ENCODE results near the gene SPDYE1.
A peak's percentile ranks its signal among the peaks of the same experiment; 100 is the strongest.
"Not testable (repeated sequence)": the region's sequence is repeated elsewhere in the genome, so short reads cannot be mapped to it uniquely, and the experiment has no call there.

The SPDYE1 gene, protein sequence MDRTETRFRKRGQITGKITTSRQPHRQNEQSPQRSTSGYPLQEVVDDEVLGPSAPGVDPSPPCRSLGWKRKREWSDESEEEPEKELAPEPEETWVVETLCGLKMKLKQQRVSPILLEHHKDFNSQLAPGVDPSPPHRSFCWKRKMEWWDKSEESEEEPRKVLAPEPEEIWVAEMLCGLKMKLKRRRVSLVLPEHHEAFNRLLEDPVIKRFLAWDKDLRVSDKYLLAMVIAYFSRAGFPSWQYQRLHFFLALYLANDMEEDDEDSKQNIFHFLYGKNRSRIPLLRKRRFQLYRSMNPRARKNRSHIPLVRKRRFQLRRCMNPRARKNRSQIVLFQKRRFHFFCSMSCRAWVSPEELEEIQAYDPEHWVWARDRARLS
- total RNA-seq = 0 to 0.88 (median 0) reads per million in 17 experiments

- DNase-seq = not testable (repeated sequence)
Observed at GRCh38 chr7:43997532-43997931, at the start of gene SPDYE1. TSS of gene SPDYE1 (plus strand) at chr7:43997897. CDS start at chr7:43999950, 2,053 bp downstream.

DNA sequence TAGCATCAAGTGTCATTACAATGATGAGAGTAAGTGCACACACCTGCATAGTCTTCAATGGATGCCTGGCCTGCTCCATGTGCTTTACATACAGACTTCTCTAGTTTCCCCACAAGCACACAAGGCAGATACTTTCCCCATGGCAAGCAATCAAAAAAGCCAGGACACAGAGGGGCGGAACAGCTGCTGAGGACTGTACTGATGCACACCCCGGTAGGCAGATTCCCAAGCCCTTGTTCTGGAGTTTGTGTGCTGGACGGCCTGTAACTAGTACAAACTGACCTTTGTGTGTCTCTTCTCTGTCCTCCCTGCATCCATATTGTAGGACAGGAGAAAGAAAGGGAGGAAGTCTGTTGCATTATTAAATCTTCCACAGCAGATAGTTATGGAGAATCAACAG, 45.7 kb upstream of the SPDYE1 start:
- DNase-seq = no peak

GRCh38 chr7:43953071-43953470, 44.6 kb upstream of the SPDYE1 start:
- DNase-seq = no peak

GRCh38 chr7:43954524-43955228, 43.0 kb upstream of the SPDYE1 start:
- DNase-seq = peak in 2 of 4 experiments; percentile 5 to 15

DNA sequence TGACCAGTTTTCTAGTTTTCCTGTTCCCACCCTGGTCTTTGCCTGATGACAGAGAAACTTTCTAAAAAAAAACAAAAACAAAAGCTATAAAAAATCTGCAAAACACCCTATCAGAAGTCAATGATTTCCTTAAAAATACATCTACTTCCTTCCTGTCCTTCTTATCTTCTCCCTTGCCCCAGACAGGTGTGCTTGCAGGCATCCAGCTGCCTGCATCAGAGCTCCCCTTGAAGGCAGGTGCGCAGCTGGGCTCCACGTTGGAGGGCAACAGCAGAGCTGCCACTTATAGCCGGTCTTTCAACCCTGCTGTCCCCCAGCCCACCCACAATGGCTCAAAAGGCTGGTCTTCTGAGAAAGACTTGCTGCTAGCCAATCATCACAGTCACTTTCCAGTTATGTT, 41.7 kb upstream of the SPDYE1 start:
- no peak for DNase-seq

DNA sequence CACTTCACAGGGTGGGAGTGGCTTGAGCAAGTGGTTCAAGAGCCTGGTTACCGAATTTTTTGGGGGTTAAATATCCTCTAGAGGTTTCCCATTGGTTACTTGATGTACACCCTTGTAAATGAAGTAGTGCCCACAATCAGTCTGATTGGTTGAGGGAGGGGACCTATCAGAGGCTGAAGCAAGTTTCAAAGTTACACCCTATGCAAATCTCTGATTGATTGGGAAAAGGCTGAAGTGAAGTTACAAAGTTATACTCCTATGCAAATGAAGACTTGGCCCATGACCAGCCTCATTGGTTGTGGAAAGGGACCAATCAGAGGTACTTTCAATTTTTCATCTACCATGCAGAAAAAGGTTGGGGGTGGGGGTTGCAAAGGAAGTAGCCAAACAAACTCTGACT, 36.8 kb upstream of the SPDYE1 start:
- DNase-seq = no peak

GRCh38 chr7:43966392-43966791, 31.3 kb upstream of the SPDYE1 start:
- not testable (repeated sequence) for DNase-seq

DNA sequence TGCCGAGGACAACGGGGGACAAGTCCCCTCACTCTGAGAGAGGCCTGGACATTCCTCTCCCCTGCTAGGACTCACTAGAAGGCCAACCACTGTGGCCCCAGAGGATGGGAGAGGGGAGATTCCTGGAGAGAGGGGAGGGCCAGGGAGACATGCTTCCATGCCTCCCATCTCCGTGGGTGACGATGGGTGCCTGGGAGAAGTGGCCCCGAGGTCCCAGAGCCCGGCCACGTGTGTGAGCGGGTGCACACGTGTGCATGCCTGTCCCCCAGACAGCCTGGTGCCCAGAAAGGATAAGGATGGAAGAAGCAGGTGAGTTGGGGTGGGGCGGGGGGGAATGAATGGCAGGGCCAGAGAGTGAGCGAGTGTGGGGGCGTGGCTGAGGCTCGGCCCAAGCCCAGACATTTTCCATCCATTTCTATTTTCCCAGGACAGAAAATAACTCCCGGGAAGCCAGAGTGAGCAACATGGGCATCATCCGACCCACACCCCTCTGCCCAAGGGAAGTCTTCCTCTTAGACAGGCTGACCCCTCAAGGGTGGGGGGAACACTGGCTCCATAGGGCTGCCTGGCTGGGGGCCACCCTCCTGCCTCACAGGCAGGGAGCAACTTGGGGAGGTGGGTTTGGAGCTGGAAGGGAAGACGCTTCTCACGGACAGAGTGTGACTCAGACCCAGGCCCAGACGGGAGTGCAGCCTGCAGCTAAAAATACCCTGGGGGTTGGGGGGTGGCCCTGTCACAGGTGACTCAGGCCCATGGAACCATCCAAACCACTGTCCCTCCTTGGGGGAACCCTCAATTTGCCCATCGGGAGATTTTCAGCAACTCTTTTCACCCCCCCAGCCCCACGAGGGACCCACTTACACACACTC, 29.3 kb upstream of the SPDYE1 start:
- not testable (repeated sequence) for DNase-seq

DNA sequence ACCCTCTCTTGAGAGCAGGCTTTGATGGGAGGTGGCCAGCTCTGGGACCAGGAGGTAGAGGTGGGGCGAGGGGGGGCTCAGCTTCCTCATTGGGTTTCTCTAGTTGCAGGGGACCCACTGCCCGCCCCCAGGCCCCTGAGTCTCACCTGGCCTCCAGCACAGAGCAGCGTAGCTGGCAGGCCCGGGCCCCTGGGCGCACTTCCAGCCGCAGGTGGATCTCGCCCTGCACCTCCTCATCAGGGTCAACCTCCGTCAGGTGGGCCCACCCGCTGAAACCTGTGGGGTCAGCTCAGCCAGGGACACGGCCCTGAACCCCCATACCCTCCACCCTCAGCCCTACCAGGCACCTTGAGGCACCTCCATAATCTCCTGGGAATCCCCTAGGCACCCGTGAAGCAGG, 28.1 kb upstream of the SPDYE1 start:
- not testable (repeated sequence) for DNase-seq

DNA sequence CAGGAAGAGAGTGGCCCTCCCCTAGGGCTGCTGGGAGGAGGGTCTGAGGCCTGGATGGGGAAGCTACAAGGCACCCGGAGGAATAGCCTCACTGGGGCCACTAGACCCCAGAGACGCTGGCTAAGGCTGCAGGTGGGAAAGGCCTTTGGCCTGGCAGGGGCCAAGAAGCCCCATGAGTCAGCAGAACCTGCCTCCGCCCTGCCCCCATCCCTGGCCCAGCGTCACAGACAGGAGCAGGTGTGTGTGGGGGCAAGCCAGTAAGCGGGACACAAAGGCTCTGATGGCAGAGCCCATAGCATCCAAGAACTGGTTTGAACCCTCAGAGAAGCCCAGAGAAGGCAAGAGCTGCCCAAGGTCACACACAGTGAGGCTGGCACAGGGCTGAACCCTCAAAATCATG, 27.0 kb upstream of the SPDYE1 start:
- not testable (repeated sequence) for DNase-seq

- not testable (repeated sequence) for DNase-seq
Observed at GRCh38 chr7:43974033-43974573, 23.6 kb upstream of the SPDYE1 start.

DNA sequence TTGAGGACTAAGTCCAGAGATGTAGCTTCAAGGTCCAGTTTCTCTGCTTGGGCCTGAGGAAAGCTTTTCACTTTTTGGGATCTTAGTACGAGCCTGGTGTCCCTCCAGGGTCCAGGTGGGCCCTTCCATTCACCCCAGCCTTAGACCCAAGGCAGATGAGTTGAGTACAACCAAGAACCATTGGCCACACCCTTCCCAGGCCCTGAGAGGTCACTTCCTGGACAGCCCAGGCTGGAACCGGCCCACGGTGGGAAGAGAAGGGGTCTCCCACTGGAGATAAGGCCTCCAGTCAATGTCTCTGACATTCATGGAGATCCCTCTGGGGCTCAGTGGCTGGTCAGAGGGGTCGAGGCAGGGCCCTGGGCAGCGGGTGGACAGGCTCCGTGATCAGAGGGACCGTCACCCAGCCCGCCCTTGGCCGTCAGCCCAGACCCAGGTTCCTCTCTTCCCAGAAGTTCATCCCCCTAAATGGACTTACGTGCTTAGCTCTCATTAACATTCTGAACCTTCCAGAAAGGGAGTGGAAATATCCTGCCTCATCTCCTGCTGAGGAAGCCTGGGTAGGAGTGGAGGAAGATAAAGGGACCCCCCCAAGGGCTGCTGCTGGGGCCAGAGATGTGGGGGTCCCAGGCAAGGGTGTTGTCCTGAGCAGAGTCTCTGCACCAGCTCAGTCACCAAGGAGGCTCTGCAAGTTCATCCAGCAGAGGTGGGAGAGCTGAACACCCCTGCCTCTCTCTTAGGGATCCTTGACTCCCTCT, 22.8 kb upstream of the SPDYE1 start:
- not testable (repeated sequence) for DNase-seq

- no peak for DNase-seq
Observed at GRCh38 chr7:43977525-43977924, 20.2 kb upstream of the SPDYE1 start.

GRCh38 chr7:43978102-43978501, 19.6 kb upstream of the SPDYE1 start:
- not testable (repeated sequence) for DNase-seq

DNA sequence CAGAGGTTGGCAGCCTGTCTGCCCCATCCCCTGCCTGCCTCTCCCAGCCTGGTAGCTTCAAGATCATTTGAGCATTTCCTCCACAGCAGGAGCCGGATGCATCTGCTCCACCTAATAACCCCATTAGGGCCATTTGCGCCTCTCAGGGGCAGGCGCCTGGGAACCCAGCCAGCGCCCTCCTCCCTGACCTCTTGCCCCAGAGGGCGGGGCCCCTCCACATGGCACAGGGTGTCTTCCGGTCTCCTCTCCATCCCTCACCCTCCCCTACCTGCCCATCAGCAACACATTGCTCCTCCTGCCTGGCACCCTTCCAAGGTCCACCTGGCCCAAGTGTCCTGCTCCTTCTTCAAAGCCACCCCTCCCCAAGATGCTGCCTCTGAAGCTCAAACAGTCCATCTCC, 14.8 kb upstream of the SPDYE1 start:
- DNase-seq = not testable (repeated sequence)

- DNase-seq = not testable (repeated sequence)
Observed at GRCh38 chr7:43983736-43984135, 14.0 kb upstream of the SPDYE1 start.

- peak; percentile 45 to 82 (median 66) for DNase-seq
Observed at GRCh38 chr7:43985904-43986864, 11.5 kb upstream of the SPDYE1 start.

DNA sequence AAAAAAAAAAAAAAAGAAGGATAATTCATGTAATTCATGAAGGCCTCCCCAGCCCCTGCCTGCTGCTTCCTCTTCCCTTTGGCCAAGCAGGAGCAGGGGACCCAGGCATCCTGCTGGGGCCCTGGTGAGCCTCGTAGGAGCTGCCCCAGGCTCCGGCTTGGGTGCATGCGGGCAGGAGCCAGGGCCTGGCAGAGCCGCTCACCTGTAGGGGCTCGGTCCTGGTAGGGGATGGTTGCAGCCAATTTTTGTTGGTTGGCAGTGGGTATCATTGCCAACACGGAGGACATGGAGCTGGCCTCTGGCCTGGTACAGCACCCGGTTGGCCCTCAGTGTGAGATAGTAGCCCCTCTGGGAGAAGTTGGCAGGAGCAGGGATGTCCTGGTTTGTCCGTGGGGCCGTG, 10.2 kb upstream of the SPDYE1 start:
- DNase-seq = not testable (repeated sequence)

- DNase-seq = not testable (repeated sequence)
Observed at GRCh38 chr7:43990011-43990585, 7.6 kb upstream of the SPDYE1 start.

GRCh38 chr7:43990829-43991228, 6.9 kb upstream of the SPDYE1 start:
- DNase-seq = not testable (repeated sequence)

Measured in suppressor macrophage (primary cell).